Measurements from ENCODE around the gene CARS2.
"Not testable (repeated sequence)": the region's sequence is repeated elsewhere in the genome, so short reads cannot be mapped to it uniquely, and the experiment has no call there.

Gene CARS2

GRCh38 chr13:110618780-110619179 is 87.1 kb downstream of the CARS2 start:
- H3K4me1 Mint-ChIP-seq (ENCODE audit: low read depth) = peaks cover 46% of the 10 kb centered on the region
- no peak overlapping the region for H3K4me3 Mint-ChIP-seq
- H3K27me3 Mint-ChIP-seq = no peaks in the 10 kb centered on the region
- H3K9me3 Mint-ChIP-seq (ENCODE audit: low read depth) = no peaks in the 10 kb centered on the region
- no peak overlapping the region for H3K27ac Mint-ChIP-seq
- H3K36me3 Mint-ChIP-seq = peaks cover 4% of the 10 kb centered on the region

DNA sequence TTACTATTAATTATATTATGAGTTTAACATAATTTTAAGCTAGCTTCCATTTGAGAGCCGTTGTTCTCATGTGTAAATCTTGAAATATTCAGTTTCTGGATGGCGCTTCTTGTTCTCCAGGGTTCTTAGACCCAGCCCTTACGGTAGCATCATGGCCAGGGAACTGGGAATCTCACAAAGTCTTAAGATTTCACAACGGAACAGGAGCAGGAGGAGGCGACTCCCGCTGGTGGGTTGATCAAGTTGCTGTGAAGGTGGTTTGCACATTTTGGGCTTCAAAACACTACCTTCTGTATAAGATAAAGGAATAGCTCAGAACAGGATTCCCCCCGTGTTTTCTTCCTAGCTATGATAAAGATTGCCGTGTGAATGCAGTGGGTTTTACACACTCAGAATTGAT is 87.7 kb downstream of the CARS2 start:
- Mint-ChIP-seq H3K36me3 (peaks cover 4% of the 10 kb centered on the region), H3K4me3 (peak overlapping the region; percentile 42)

DNA sequence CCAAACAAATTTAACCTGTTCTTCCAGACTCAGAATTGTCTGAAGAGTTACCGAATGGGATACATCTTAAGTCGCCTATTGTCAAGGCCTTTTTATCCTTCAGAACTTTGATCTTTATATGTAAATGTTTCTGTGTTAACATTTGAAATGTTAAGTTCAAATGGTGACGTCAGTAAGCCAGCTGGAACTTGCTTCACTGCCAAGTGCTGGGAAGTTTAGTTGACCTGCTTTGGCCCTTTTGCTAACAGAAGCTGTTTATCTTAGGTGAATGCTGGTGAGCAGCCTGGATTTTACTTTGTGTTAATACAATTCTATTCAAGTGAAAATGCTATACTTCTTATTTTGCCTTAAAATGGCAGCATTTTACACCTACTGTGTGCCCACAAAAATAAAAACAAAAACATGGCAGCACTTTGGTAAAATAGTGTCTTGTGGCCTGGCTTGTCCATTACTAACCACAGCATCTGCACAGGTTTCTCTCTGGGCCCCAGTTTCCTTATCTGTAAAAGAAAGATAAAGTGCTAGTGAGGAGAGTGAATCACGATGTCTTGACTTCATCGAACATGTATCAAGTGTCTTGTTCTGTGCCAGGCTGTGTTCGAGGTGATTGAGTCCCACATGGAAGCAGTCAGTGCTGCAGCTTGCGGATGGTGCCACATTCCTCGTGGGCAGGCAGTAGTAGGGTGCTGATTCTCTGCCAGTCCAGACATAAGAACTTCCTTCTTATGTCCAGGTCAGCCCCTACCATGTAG is 88.4 kb downstream of the CARS2 start:
- H3K36me3 Mint-ChIP-seq = peaks cover 4% of the 10 kb centered on the region
- H3K27me3 Mint-ChIP-seq = no peaks in the 10 kb centered on the region
- peak overlapping the region; percentile 47 for H3K4me3 Mint-ChIP-seq
- peaks cover 42% of the 10 kb centered on the region for H3K4me1 Mint-ChIP-seq (ENCODE audit: low read depth)
- no peaks in the 10 kb centered on the region for H3K9me3 Mint-ChIP-seq (ENCODE audit: low read depth)
- H3K27ac Mint-ChIP-seq = no peak overlapping the region

More for the DNA sequence above, 87.7 kb downstream of the CARS2 start:
- Mint-ChIP-seq H3K4me1 (ENCODE audit: low read depth) (peaks cover 46% of the 10 kb centered on the region), H3K27me3 (no peaks in the 10 kb centered on the region), H3K9me3 (ENCODE audit: low read depth) (no peaks in the 10 kb centered on the region), H3K27ac (no peak overlapping the region)

DNA sequence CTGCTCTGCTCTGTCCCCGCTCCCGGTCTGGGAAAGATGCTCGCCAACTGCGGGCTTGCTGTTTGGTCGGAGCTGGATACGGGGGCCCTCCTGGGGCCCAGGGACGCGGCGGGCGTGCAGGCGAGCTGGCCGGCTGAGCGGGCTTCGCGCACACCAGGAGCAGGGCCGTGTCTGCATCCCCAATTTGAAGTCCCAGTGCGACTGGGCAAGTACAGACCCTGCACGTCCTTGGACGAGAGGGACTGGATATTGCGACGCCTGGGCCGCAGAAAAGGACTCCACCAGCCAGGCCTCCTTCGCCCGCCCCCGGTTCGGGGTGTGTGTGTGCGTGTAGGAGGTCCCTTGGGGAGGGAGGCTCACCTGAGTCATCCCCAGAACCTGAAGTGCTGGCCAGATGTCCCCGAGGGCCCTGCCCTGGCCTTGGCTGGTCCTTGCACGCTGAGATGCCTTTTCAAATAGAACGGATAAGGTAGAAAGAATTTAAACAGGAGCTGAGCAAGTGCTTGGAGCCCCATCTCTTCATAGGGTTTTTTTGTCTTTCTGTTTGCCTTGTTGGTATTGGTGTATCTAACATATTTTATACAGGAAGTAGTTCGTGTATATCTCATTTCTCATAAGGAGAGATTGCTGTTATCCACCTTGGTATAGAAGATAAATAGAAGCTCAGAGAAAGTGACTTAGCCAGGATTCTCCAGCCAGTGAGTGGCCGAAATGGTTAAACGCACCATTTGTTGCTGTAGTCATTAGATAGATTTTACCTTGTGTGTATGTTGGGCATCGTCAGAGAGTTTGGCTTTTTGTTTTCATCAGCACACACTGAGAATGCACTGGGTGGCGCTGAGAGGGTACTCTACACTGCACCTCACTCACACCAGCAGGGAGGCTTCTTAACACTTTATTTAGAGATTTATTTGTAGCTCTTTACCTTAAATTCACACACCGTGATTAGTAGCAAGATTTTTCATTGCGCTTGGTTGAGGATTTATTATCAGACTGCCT is 89.5 kb downstream of the CARS2 start:
- H3K36me3 Mint-ChIP-seq = peaks cover 4% of the 10 kb centered on the region
- H3K27ac Mint-ChIP-seq = peak overlapping the region; percentile 78
- H3K9me3 Mint-ChIP-seq (ENCODE audit: low read depth) = no peaks in the 10 kb centered on the region
- H3K27me3 Mint-ChIP-seq = no peaks in the 10 kb centered on the region
- H3K4me1 Mint-ChIP-seq (ENCODE audit: low read depth) = peaks cover 39% of the 10 kb centered on the region
- peak overlapping the region; percentile 87 for H3K4me3 Mint-ChIP-seq

- H3K27me3 Mint-ChIP-seq = peaks cover under 1% of the 10 kb centered on the region
- peak within 1 kb of the TSS; percentile 97 for H3K27ac Mint-ChIP-seq
- H3K36me3 Mint-ChIP-seq = peaks cover 4% of the 10 kb centered on the region
- H3K4me3 Mint-ChIP-seq = peak within 1 kb of the TSS; percentile 95
- no peaks in the 10 kb centered on the region for H3K9me3 Mint-ChIP-seq (ENCODE audit: low read depth)
- H3K4me1 Mint-ChIP-seq (ENCODE audit: low read depth) = peaks cover 36% of the 10 kb centered on the region
These were observed 90.4 kb downstream of the CARS2 start, which contains the start of gene NAXD for GRCh38 chr13:110615322-110616102. TSS of gene NAXD (plus strand) at chr13:110615545. CDS start at chr13:110615602, 57 bp downstream.

GRCh38 chr13:110615005-110615321 is 91.0 kb downstream of the CARS2 start:
- peaks cover 32% of the 10 kb centered on the region for H3K4me1 Mint-ChIP-seq (ENCODE audit: low read depth)
- H3K9me3 Mint-ChIP-seq (ENCODE audit: low read depth) = no peaks in the 10 kb centered on the region
- H3K27me3 Mint-ChIP-seq = peaks cover 2% of the 10 kb centered on the region
- H3K4me3 Mint-ChIP-seq = peak overlapping the region; percentile 95
- peaks cover 4% of the 10 kb centered on the region for H3K36me3 Mint-ChIP-seq
- peak overlapping the region; percentile 97 for H3K27ac Mint-ChIP-seq

- Mint-ChIP-seq H3K27me3 (peaks cover 2% of the 10 kb centered on the region), H3K4me1 (ENCODE audit: low read depth) (peaks cover 5% of the 10 kb centered on the region), H3K36me3 (peaks cover 4% of the 10 kb centered on the region), H3K4me3 (no peak overlapping the region), H3K27ac (no peak overlapping the region), H3K9me3 (ENCODE audit: low read depth) (no peaks in the 10 kb centered on the region)
These were observed 94.8 kb downstream of the CARS2 start for GRCh38 chr13:110610955-110611595.

DNA sequence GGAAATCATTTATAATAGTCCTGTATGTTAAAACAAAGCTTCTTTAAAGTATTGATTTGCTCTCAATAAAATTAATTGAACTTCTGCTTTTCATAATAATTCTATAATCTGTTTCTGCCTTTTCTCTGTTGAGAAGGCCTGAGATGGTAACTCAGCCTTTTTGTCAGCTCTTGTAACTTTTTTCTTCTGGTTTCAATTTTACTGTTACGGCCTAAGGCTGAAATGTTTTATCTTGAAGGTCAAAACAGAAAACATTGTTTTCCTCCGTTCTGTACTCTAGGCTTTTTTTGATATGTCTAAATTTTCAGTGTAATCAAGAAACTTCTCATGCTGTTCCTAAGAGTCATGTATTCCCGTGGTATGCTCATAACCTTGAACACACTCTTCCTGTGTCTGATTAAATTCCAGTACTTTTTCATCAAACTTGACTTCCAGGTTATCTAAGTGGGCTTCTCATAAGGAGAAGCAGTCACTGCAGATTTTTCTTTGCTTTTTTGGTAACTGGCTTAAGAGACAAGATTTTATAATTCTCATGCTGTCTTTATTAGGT is 98.2 kb downstream of the CARS2 start:
- Mint-ChIP-seq H3K27ac (no peak overlapping the region), H3K4me3 (no peak overlapping the region), H3K36me3 (no peaks in the 10 kb centered on the region), H3K27me3 (peaks cover 6% of the 10 kb centered on the region), H3K4me1 (ENCODE audit: low read depth) (no peaks in the 10 kb centered on the region), H3K9me3 (ENCODE audit: low read depth) (no peaks in the 10 kb centered on the region)

DNA sequence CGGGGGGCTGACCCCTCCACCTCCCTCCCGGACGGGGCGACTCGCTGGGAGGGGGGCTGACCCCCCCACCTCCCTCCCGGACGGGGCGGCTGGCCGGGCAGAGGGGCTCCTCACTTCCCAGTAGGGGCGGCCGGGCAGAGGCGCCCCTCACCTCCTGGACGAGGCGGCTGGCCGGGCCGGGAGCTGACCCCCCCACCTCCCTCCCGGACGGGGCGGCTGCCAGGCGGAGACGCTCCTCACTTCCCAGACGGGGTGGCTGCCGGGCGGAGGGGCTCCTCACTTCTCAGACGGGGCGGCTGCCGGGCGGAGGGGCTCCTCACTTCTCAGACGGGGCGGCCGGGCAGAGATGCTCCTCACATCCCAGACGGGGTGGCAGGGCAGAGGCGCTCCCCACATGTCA is 99.6 kb downstream of the CARS2 start:
- not testable (repeated sequence) for H3K4me1 Mint-ChIP-seq (ENCODE audit: low read depth); H3K27me3 Mint-ChIP-seq; H3K36me3 Mint-ChIP-seq; H3K4me3 Mint-ChIP-seq; H3K27ac Mint-ChIP-seq; H3K9me3 Mint-ChIP-seq (ENCODE audit: low read depth)

DNA sequence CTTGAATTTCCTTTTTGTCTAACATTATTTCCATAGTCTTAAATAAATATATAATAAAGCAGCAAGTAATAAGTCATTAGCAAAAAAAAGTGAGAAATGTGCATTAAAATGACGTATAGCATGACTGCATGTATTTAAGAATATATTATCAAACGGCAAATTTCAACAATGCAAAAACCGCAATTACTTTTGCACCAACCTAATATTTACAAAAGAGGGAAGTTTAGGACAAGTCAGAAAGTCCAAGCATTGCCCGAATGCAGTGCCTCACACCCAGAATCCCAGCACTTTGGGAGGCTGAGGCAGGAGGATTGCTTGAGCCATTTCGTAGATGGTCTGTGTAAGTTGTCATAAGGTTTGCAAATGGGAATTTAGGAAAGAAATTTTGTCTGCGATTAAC is 100.8 kb downstream of the CARS2 start:
- H3K27ac Mint-ChIP-seq = no peak overlapping the region
- peaks cover 7% of the 10 kb centered on the region for H3K27me3 Mint-ChIP-seq
- H3K9me3 Mint-ChIP-seq (ENCODE audit: low read depth) = no peaks in the 10 kb centered on the region
- no peaks in the 10 kb centered on the region for H3K36me3 Mint-ChIP-seq
- no peak overlapping the region for H3K4me3 Mint-ChIP-seq
- no peaks in the 10 kb centered on the region for H3K4me1 Mint-ChIP-seq (ENCODE audit: low read depth)

GRCh38 chr13:110600980-110601379 is 104.9 kb downstream of the CARS2 start:
- Mint-ChIP-seq H3K27me3 (peaks cover 7% of the 10 kb centered on the region), H3K9me3 (ENCODE audit: low read depth) (no peaks in the 10 kb centered on the region), H3K36me3 (no peaks in the 10 kb centered on the region), H3K27ac (no peak overlapping the region), H3K4me3 (no peak overlapping the region), H3K4me1 (ENCODE audit: low read depth) (no peaks in the 10 kb centered on the region)

GRCh38 chr13:110600261-110600819 is 105.6 kb downstream of the CARS2 start:
- H3K27me3 Mint-ChIP-seq = peaks cover 7% of the 10 kb centered on the region
- no peak overlapping the region for H3K4me3 Mint-ChIP-seq
- H3K27ac Mint-ChIP-seq = no peak overlapping the region
- H3K36me3 Mint-ChIP-seq = no peaks in the 10 kb centered on the region
- H3K4me1 Mint-ChIP-seq (ENCODE audit: low read depth) = no peaks in the 10 kb centered on the region
- H3K9me3 Mint-ChIP-seq (ENCODE audit: low read depth) = no peaks in the 10 kb centered on the region

GRCh38 chr13:110597041-110597689 is 108.8 kb downstream of the CARS2 start:
- Mint-ChIP-seq H3K36me3 (no peaks in the 10 kb centered on the region), H3K27ac (no peak overlapping the region), H3K27me3 (peaks cover 1% of the 10 kb centered on the region), H3K4me3 (no peak overlapping the region), H3K4me1 (ENCODE audit: low read depth) (no peaks in the 10 kb centered on the region), H3K9me3 (ENCODE audit: low read depth) (no peaks in the 10 kb centered on the region)

Measured in activated naive CD8-positive, alpha-beta T cell (primary cell).